Mesenchymal stem cell (in vitro differentiated cells and primary cell): Measurements from ENCODE around the gene NMT1.

Experiments
- DNase-seq: peaks from one replicate; pipeline ENCODE4 v3.0.0-alpha.2; 2013
- H2AFZ ChIP-seq: one replicate; pipeline ENCODE4 v1.6.1; 2013; ENCODE audit warnings: low read depth, mild to moderate bottlenecking, control low read depth, inconsistent platforms, low read length, moderate library complexity
- H2AK5ac ChIP-seq: 2 replicates; pipeline ENCODE4 v1.6.1; 2013; ENCODE audit warnings: low read length, moderate library complexity, mild to moderate bottlenecking, inconsistent platforms; ENCODE audit not compliant: severe bottlenecking
- H2BK120ac ChIP-seq: one replicate; pipeline ENCODE4 v1.6.1; 2013; ENCODE audit warnings: low read depth, mild to moderate bottlenecking, inconsistent platforms, low read length, moderate library complexity
- H2BK12ac ChIP-seq, 2 experiments: one replicate each; pipeline ENCODE4 v1.6.1; 2013; ENCODE audit warnings: inconsistent platforms in 2 of 2, low read length in 2 of 2, mild to moderate bottlenecking in 2 of 2, moderate library complexity in 2 of 2, control low read depth in 1 of 2
- H2BK15ac ChIP-seq: one replicate; pipeline ENCODE4 v1.6.1; 2013; ENCODE audit warnings: mild to moderate bottlenecking, low read depth, inconsistent platforms; ENCODE audit not compliant: poor library complexity, severe bottlenecking
- H2BK5ac ChIP-seq: 2 replicates; pipeline ENCODE4 v1.6.1; 2013; ENCODE audit warnings: low read depth, mild to moderate bottlenecking, low read length, control low read depth, inconsistent platforms; ENCODE audit not compliant: poor library complexity, severe bottlenecking
- H3K14ac ChIP-seq, 2 experiments: one replicate each; pipeline ENCODE4 v1.6.1; 2013; ENCODE audit warnings: inconsistent platforms in 2 of 2, low read length in 2 of 2, control low read depth in 1 of 2, mild to moderate bottlenecking in 1 of 2, moderate library complexity in 1 of 2
- H3K18ac ChIP-seq, 2 experiments: one replicate each; pipeline ENCODE4 v1.6.1; 2013; ENCODE audit warnings: inconsistent platforms in 2 of 2, low read length in 2 of 2, control low read depth in 1 of 2, low read depth in 1 of 2, mild to moderate bottlenecking in 1 of 2
- H3K23ac ChIP-seq, 2 experiments: one replicate each; pipeline ENCODE4 v1.6.1; 2013; ENCODE audit warnings: inconsistent platforms in 2 of 2, low read length in 2 of 2, mild to moderate bottlenecking in 2 of 2, moderate library complexity in 2 of 2, control low read depth in 1 of 2
- H3K27ac ChIP-seq: 2 replicates; pipeline ENCODE4 v1.5.1; 2013; ENCODE audit warnings: mild to moderate bottlenecking, moderate library complexity, low read length, control low read depth, inconsistent platforms; ENCODE audit not compliant: poor library complexity, severe bottlenecking
- H3K27me3 ChIP-seq, 2 experiments: 2 replicates each; pipeline versions ENCODE4 v1.6.1 to v1.7.0; 2013; ENCODE audit warnings: low read length in 2 of 2, mild to moderate bottlenecking in 2 of 2, moderate library complexity in 2 of 2, control low read depth in 1 of 2, inconsistent platforms in 1 of 2; ENCODE audit not compliant: control insufficient read depth in 1 of 2, insufficient read depth in 1 of 2
- H3K36me3 ChIP-seq, 2 experiments: 2 replicates each; pipeline versions ENCODE4 v1.6.1 to v1.7.0; 2013; ENCODE audit warnings: low read length in 2 of 2, control low read depth in 1 of 2, inconsistent platforms in 1 of 2, low read depth in 1 of 2, mild to moderate bottlenecking in 1 of 2; ENCODE audit not compliant: insufficient read depth in 2 of 2, control insufficient read depth in 1 of 2
- H3K4ac ChIP-seq, 2 experiments: one replicate each; pipeline ENCODE4 v1.6.1; 2013; ENCODE audit warnings: inconsistent platforms in 2 of 2, low read length in 2 of 2, mild to moderate bottlenecking in 2 of 2, moderate library complexity in 2 of 2, control low read depth in 1 of 2, low read depth in 1 of 2
- H3K4me1 ChIP-seq: 2 replicates; pipeline ENCODE4 v1.6.1; 2013; ENCODE audit warnings: low read depth, low read length, control low read depth; ENCODE audit not compliant: control insufficient read depth, insufficient read depth
- H3K4me2 ChIP-seq: 2 replicates; pipeline ENCODE4 v1.6.1; 2013; ENCODE audit warnings: low read length, mild to moderate bottlenecking, inconsistent platforms; ENCODE audit not compliant: poor library complexity, severe bottlenecking
- H3K4me3 ChIP-seq, 2 experiments: 2 replicates each; pipeline versions ENCODE4 v1.5.1 to v1.7.0; 2013; ENCODE audit warnings: low read length in 2 of 2, mild to moderate bottlenecking in 2 of 2, control low read depth in 1 of 2, low read depth in 1 of 2; ENCODE audit not compliant: insufficient read depth in 1 of 2
- H3K79me1 ChIP-seq: replicated peaks from 2 replicates; pipeline ENCODE4 v1.6.1; 2013; ENCODE audit warnings: mild to moderate bottlenecking, control low read depth, low read length, inconsistent platforms; ENCODE audit not compliant: poor library complexity, severe bottlenecking
- H3K9ac ChIP-seq: 2 replicates; pipeline ENCODE4 v1.7.0; 2013; ENCODE audit warnings: mild to moderate bottlenecking, low read length, moderate library complexity
- H3K9me3 ChIP-seq: 2 replicates; pipeline ENCODE4 v1.7.0; 2013; ENCODE audit warnings: mild to moderate bottlenecking, low read length; ENCODE audit not compliant: control insufficient read depth
- H4K8ac ChIP-seq: one replicate; pipeline ENCODE4 v1.6.1; 2013; ENCODE audit warnings: inconsistent platforms, mild to moderate bottlenecking, low read length, moderate library complexity
- H4K91ac ChIP-seq: one replicate; pipeline ENCODE4 v1.6.1; 2013; ENCODE audit warnings: mild to moderate bottlenecking, low read length, inconsistent platforms
- WGBS: methylation state at CpG from one replicate; pipeline ENCODE4 v1.1.7; 2013; ENCODE audit warnings: mixed read lengths; 5-methylcytosine and 5-hydroxymethylcytosine counted together

The NMT1 gene

GRCh38 chr17:45092911-45093430, 31.9 kb downstream of the NMT1 start:
- H3K14ac ChIP-seq = no peak overlapping the region
- under 1% methylated on average over 6 of the region's 6 CpGs for WGBS
- peaks cover 28% of the 10 kb centered on the region for H3K4me1 ChIP-seq
- peak overlapping the region; percentile 72 for H4K91ac ChIP-seq
- peak overlapping the region; percentile 73 for H2BK15ac ChIP-seq
- peak overlapping the region; percentile 90 for H3K27ac ChIP-seq
- H3K36me3 ChIP-seq = peaks cover 56 to 77% of the 10 kb centered on the region in 2 experiments
- H2AK5ac ChIP-seq = peak overlapping the region; percentile 73
- H2BK12ac ChIP-seq = peak overlapping the region in 1 of 2 experiments; percentile 91
- peak overlapping the region; percentile 73 for H3K9ac ChIP-seq
- peak overlapping the region in 1 of 2 experiments; percentile 89 for H3K18ac ChIP-seq
- H3K23ac ChIP-seq = no peak overlapping the region
- peaks cover 26% of the 10 kb centered on the region for H3K79me1 ChIP-seq
- DNase-seq = peak; percentile 99
- H3K9me3 ChIP-seq = no peaks in the 10 kb centered on the region
- no peak overlapping the region for H3K4me2 ChIP-seq
- H2BK120ac ChIP-seq = peak overlapping the region; percentile 93
- H3K4me3 ChIP-seq = no peak overlapping the region
- peak overlapping the region; percentile 29 to 79 for H3K4ac ChIP-seq
- H2AFZ ChIP-seq = no peak overlapping the region
- H2BK5ac ChIP-seq = peak overlapping the region; percentile 83
- H3K27me3 ChIP-seq = no peaks in the 10 kb centered on the region
- peak overlapping the region; percentile 94 for H4K8ac ChIP-seq

GRCh38 chr17:45093444-45094110, 32.5 kb downstream of the NMT1 start:
- peak overlapping the region; percentile 90 for H3K27ac ChIP-seq
- peak overlapping the region; percentile 75 to 79 for H3K4ac ChIP-seq
- H4K91ac ChIP-seq = peak overlapping the region; percentile 91
- peak overlapping the region in 1 of 2 experiments; percentile 85 for H2BK12ac ChIP-seq
- peak overlapping the region; percentile 83 for H2BK5ac ChIP-seq
- H3K14ac ChIP-seq = peak overlapping the region in 1 of 2 experiments; percentile 78
- H2AFZ ChIP-seq = no peak overlapping the region
- peak overlapping the region; percentile 93 for H2BK120ac ChIP-seq
- H2BK15ac ChIP-seq = peak overlapping the region; percentile 73
- no peak for DNase-seq
- no peaks in the 10 kb centered on the region for H3K27me3 ChIP-seq
- H3K4me3 ChIP-seq = peak overlapping the region in 1 of 2 experiments; percentile 31
- peak overlapping the region; percentile 73 for H2AK5ac ChIP-seq
- 75% methylated on average over 13 of the region's 13 CpGs for WGBS
- H3K4me1 ChIP-seq = peaks cover 28% of the 10 kb centered on the region
- H3K4me2 ChIP-seq = no peak overlapping the region
- H3K36me3 ChIP-seq = peaks cover 60 to 78% of the 10 kb centered on the region in 2 experiments
- H3K79me1 ChIP-seq = peaks cover 29% of the 10 kb centered on the region
- no peaks in the 10 kb centered on the region for H3K9me3 ChIP-seq
- H3K9ac ChIP-seq = peak overlapping the region; percentile 73
- no peak overlapping the region for H3K23ac ChIP-seq
- peak overlapping the region; percentile 89 to 90 for H3K18ac ChIP-seq
- peak overlapping the region; percentile 94 for H4K8ac ChIP-seq

GRCh38 chr17:45096141-45096540, 35.0 kb downstream of the NMT1 start:
- Histone ChIP-seq H3K4me2 (no peak overlapping the region), H2BK15ac (no peak overlapping the region), H3K18ac (no peak overlapping the region), H4K91ac (no peak overlapping the region), H3K4me3 (no peak overlapping the region), H2AK5ac (peak overlapping the region; percentile 35), H2AFZ (no peak overlapping the region), H3K23ac (no peak overlapping the region), H3K9ac (peak overlapping the region; percentile 29), H3K9me3 (no peaks in the 10 kb centered on the region), H3K14ac (no peak overlapping the region), H2BK5ac (no peak overlapping the region), H3K36me3 (peaks cover 63 to 70% of the 10 kb centered on the region in 2 experiments), H3K4me1 (peaks cover 17% of the 10 kb centered on the region), H4K8ac (no peak overlapping the region), H3K27me3 (no peaks in the 10 kb centered on the region), H2BK12ac (no peak overlapping the region), H3K4ac (no peak overlapping the region), H3K79me1 (peaks cover 30% of the 10 kb centered on the region), H3K27ac (no peak overlapping the region), H2BK120ac (no peak overlapping the region)
- peak; percentile 58 for DNase-seq
- 91% methylated on average over 3 of the region's 3 CpGs for WGBS

- Histone ChIP-seq H2AFZ (no peak overlapping the region), H3K79me1 (peaks cover 30% of the 10 kb centered on the region), H2BK120ac (no peak overlapping the region), H3K4ac (no peak overlapping the region), H3K9ac (peak overlapping the region; percentile 29), H3K27ac (no peak overlapping the region), H3K18ac (no peak overlapping the region), H3K4me1 (peaks cover 17% of the 10 kb centered on the region), H4K8ac (no peak overlapping the region), H2AK5ac (no peak overlapping the region), H3K9me3 (no peaks in the 10 kb centered on the region), H3K27me3 (no peaks in the 10 kb centered on the region), H2BK5ac (no peak overlapping the region), H2BK12ac (no peak overlapping the region), H3K14ac (no peak overlapping the region), H3K4me3 (no peak overlapping the region), H4K91ac (no peak overlapping the region), H3K36me3 (peaks cover 62 to 66% of the 10 kb centered on the region in 2 experiments), H2BK15ac (no peak overlapping the region), H3K23ac (no peak overlapping the region), H3K4me2 (no peak overlapping the region)
- DNase-seq = no peak
- 98% methylated on average over 7 of the region's 11 CpGs for WGBS
These were observed 35.8 kb downstream of the NMT1 start for GRCh38 chr17:45096926-45097325.
